Peyer's patch (tissue), 4 donors: Measurements from ENCODE around the gene SUGCT. TPM values are rescaled to one million over a fixed set of nuclear protein-coding genes. Genes with fewer than 3 reads are reported as not detected.

Experiments
- DNase-seq, 3 donors: peaks; one replicate each; pipeline ENCODE4 v3.0.0-alpha.2; 2017 to 2019
- H3K27ac ChIP-seq, 4 donors: fragments of 200-600 bp; sonication (generic); one replicate each; pipeline ENCODE4 v1.5.1; 2016 to 2019
- H3K27me3 ChIP-seq, 2 donors: fragments of 200-600 bp; sonication (generic); one replicate each; pipeline ENCODE4 v1.5.1; 2019
- H3K36me3 ChIP-seq, 3 donors: fragments of 200-600 bp; sonication (generic); one replicate each; pipeline ENCODE4 v1.5.1; 2016 to 2019
- H3K4me1 ChIP-seq, 4 donors: fragments of 200-600 bp; sonication (generic); one replicate each; pipeline ENCODE4 v1.5.1; 2016 to 2019
- H3K4me3 ChIP-seq, 4 donors: fragments of 200-600 bp; sonication (generic); 1 replicate in 3 of 4; 2 replicates in 1 of 4; pipeline ENCODE4 v1.5.1; 2016 to 2019; ENCODE audit warnings: mild to moderate bottlenecking in 1 of 4
- H3K9me3 ChIP-seq, 4 donors: fragments of 200-600 bp; sonication (generic); one replicate each; pipeline ENCODE4 v1.5.1; 2016 to 2019; ENCODE audit warnings: mild to moderate bottlenecking in 1 of 4
- CTCF ChIP-seq, 6 experiments: fragments of 450-650 bp in 4 of 6; fragments of 200-600 bp in 2 of 6; sonication (generic) in 1 of 6; IDR thresholded peaks; one replicate each; pipeline ENCODE4 v1.5.1; 2017 to 2019; ENCODE audit warnings: antibody characterized with exemption in 6 of 6, mild to moderate bottlenecking in 3 of 6, moderate library complexity in 1 of 6
- POLR2A ChIP-seq, 2 donors: fragments of 450-650 bp; IDR thresholded peaks; one replicate each; pipeline ENCODE4 v1.5.1; 2017; ENCODE audit warnings: antibody characterized with exemption in 2 of 2, mild to moderate bottlenecking in 2 of 2, moderate library complexity in 2 of 2
- total RNA-seq, 4 donors: library from RNA; depleted of rRNA; stranded (reverse); fragments of >200 nt; gene quantifications; one replicate each; pipeline ENCODE4 v1.1.0, GENCODE V29; 2016

The SUGCT gene
- total RNA-seq, 4 donors from 2014 or later: 6.4 to 8.9 (median 8.3) TPM; not detected in 1

- no peak overlapping the region for H3K4me3 ChIP-seq
- no peak for DNase-seq
- no peaks in the 10 kb centered on the region for H3K4me1 ChIP-seq
- no peaks in the 10 kb centered on the region for H3K9me3 ChIP-seq
- no peaks in the 10 kb centered on the region for H3K36me3 ChIP-seq
- TF ChIP-seq CTCF (IDR thresholded peaks at IDR 0.05): no peak
- no peak for TF ChIP-seq POLR2A (IDR thresholded peaks at IDR 0.05)
- H3K27ac ChIP-seq: no peak overlapping the region
- no peaks in the 10 kb centered on the region for H3K27me3 ChIP-seq
Measured at GRCh38 chr7:40697653-40698052, 562.8 kb downstream of the SUGCT start.

GRCh38 chr7:40698214-40698920, 563.6 kb downstream of the SUGCT start:
- H3K36me3 ChIP-seq: no peaks in the 10 kb centered on the region
- DNase-seq: no peak
- H3K27ac ChIP-seq: no peak overlapping the region
- no peaks in the 10 kb centered on the region for H3K27me3 ChIP-seq
- H3K4me1 ChIP-seq: no peaks in the 10 kb centered on the region
- TF ChIP-seq CTCF (IDR thresholded peaks at IDR 0.05): no peak
- no peak for TF ChIP-seq POLR2A (IDR thresholded peaks at IDR 0.05)
- H3K9me3 ChIP-seq: no peaks in the 10 kb centered on the region
- H3K4me3 ChIP-seq: no peak overlapping the region

GRCh38 chr7:40698921-40699260, 564.1 kb downstream of the SUGCT start:
- no peaks in the 10 kb centered on the region for H3K4me1 ChIP-seq
- H3K27ac ChIP-seq: no peak overlapping the region
- H3K36me3 ChIP-seq: no peaks in the 10 kb centered on the region
- no peak for DNase-seq
- no peaks in the 10 kb centered on the region for H3K9me3 ChIP-seq
- no peak for TF ChIP-seq POLR2A (IDR thresholded peaks at IDR 0.05)
- TF ChIP-seq CTCF (IDR thresholded peaks at IDR 0.05): no peak
- no peaks in the 10 kb centered on the region for H3K27me3 ChIP-seq
- no peak overlapping the region for H3K4me3 ChIP-seq

- no peak overlapping the region for H3K4me3 ChIP-seq
- H3K27ac ChIP-seq: no peak overlapping the region
- no peaks in the 10 kb centered on the region for H3K9me3 ChIP-seq
- no peaks in the 10 kb centered on the region for H3K36me3 ChIP-seq
- H3K27me3 ChIP-seq: no peaks in the 10 kb centered on the region
- DNase-seq: no peak
- H3K4me1 ChIP-seq: no peaks in the 10 kb centered on the region
- TF ChIP-seq CTCF (IDR thresholded peaks at IDR 0.05) (no peak), POLR2A (IDR thresholded peaks at IDR 0.05) (no peak)
Measured at GRCh38 chr7:40700653-40701421, 566.0 kb downstream of the SUGCT start.

GRCh38 chr7:40701836-40702551, 567.2 kb downstream of the SUGCT start:
- Histone ChIP-seq H3K4me3 (no peak overlapping the region), H3K36me3 (no peaks in the 10 kb centered on the region), H3K27me3 (no peaks in the 10 kb centered on the region), H3K27ac (no peak overlapping the region), H3K4me1 (no peaks in the 10 kb centered on the region), H3K9me3 (no peaks in the 10 kb centered on the region)
- DNase-seq: no peak
- TF ChIP-seq POLR2A (IDR thresholded peaks at IDR 0.05): no peak
- no peak for TF ChIP-seq CTCF (IDR thresholded peaks at IDR 0.05)
